Mammary epithelial cell (primary cell): ENCODE results near the gene PPIL1.

Source experiments
- EZH2 ChIP-seq: IDR thresholded peaks from 2 replicates; pipeline ENCODE4 v1.6.1; 2012; ENCODE audit warnings: low read length, inconsistent platforms, borderline replicate concordance
- TF ChIP-seq, protein P1 (sequence below), 2 donors: IDR thresholded peaks in 1 of 2; conservative IDR thresholded peaks in 1 of 2; 2 replicates each; pipeline ENCODE4 v1.5.1; 2011 to 2012; ENCODE audit warnings: inconsistent platforms in 2 of 2, low read length in 2 of 2, mild to moderate bottlenecking in 2 of 2, control low read depth in 1 of 2, low read depth in 1 of 2; ENCODE audit not compliant: insufficient read depth in 1 of 2; ENCODE audit errors: extremely low read depth in 1 of 2

DNA sequence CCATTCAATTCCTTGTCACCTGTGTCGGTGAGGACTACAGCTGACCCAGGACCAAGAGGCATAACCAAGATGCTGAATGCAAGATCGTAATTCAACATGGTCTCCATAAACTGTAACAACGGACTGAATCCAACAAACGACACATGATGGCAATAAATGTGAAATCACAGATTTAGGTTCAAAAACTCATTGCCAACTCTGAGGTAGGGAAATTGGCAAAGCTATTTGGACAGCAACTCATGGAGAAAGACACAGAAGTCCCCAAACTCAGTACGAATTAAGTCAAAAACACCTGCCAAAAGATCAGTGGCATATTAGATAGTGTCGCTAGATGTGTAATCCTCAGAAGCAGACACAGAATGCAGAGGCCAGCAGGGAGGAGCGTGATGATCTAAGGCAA, 60.4 kb downstream of the PPIL1 start:
- TF ChIP-seq, protein P1, sequence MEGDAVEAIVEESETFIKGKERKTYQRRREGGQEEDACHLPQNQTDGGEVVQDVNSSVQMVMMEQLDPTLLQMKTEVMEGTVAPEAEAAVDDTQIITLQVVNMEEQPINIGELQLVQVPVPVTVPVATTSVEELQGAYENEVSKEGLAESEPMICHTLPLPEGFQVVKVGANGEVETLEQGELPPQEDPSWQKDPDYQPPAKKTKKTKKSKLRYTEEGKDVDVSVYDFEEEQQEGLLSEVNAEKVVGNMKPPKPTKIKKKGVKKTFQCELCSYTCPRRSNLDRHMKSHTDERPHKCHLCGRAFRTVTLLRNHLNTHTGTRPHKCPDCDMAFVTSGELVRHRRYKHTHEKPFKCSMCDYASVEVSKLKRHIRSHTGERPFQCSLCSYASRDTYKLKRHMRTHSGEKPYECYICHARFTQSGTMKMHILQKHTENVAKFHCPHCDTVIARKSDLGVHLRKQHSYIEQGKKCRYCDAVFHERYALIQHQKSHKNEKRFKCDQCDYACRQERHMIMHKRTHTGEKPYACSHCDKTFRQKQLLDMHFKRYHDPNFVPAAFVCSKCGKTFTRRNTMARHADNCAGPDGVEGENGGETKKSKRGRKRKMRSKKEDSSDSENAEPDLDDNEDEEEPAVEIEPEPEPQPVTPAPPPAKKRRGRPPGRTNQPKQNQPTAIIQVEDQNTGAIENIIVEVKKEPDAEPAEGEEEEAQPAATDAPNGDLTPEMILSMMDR (conservative IDR thresholded peaks at IDR 0.05 in 1 of 2, IDR thresholded peaks at IDR 0.05 in 1 of 2; ENCODE audit: extremely low read depth in 1 of 2, insufficient read depth in 1 of 2, low read depth in 1 of 2, low read length in 2 of 2) = no peak
- TF ChIP-seq EZH2 = no peak
